H1 (cell line): ENCODE data around the gene PNMA1. TPM values are rescaled to one million over a fixed set of nuclear protein-coding genes. Genes with fewer than 3 reads are reported as not detected.

Experiments
- BCL11A ChIP-seq, 2 experiments: IDR thresholded peaks; one replicate each; pipeline ENCODE4 v1.6.1; 2011; ENCODE audit warnings: low read depth in 2 of 2, low read length in 2 of 2, mild to moderate bottlenecking in 2 of 2
- CEBPB ChIP-seq: IDR thresholded peaks from 2 replicates; pipeline ENCODE4 v1.6.1; 2012; ENCODE audit warnings: low read depth, low read length
- HDAC2 ChIP-seq, 2 experiments: fragments of 300-600 bp in 1 of 2; sonication (generic) in 1 of 2; IDR thresholded peaks; 2 replicates each; pipeline ENCODE4 v1.6.1; 2011 to 2012; ENCODE audit warnings: low read depth in 2 of 2, low read length in 2 of 2, mild to moderate bottlenecking in 2 of 2, moderate library complexity in 2 of 2, borderline replicate concordance in 1 of 2, inconsistent platforms in 1 of 2
- JUND ChIP-seq: IDR thresholded peaks from 2 replicates; pipeline ENCODE4 v1.6.1; 2011; ENCODE audit warnings: mild to moderate bottlenecking, improper control_type of control experiment, low read length
- KDM1A ChIP-seq: fragments of 200-600, 300-600 bp; sonication (generic); IDR thresholded peaks from 2 replicates; pipeline ENCODE4 v1.7.1; 2016; ENCODE audit warnings: mild to moderate bottlenecking, low read length, borderline replicate concordance
- NANOG ChIP-seq: IDR thresholded peaks from 2 replicates; pipeline ENCODE4 v1.6.1; 2011; ENCODE audit warnings: low read length, low read depth, mild to moderate bottlenecking, inconsistent platforms; ENCODE audit not compliant: insufficient read depth, poor library complexity, severe bottlenecking
- POLR2AphosphoS5 ChIP-seq: IDR thresholded peaks from 2 replicates; pipeline ENCODE4 v1.6.1; 2011; ENCODE audit warnings: low read depth, low read length
- RFX5 ChIP-seq: IDR thresholded peaks from 2 replicates; pipeline ENCODE4 v1.6.1; 2011; ENCODE audit warnings: low read depth, low read length, improper control_type of control experiment, borderline replicate concordance
- SIRT6 ChIP-seq: IDR thresholded peaks from one replicate; pipeline ENCODE4 v1.7.1; 2012; ENCODE audit warnings: low read length, inconsistent platforms
- TBP ChIP-seq: IDR thresholded peaks from 2 replicates; pipeline ENCODE4 v1.6.1; 2011; ENCODE audit warnings: low read depth, low read length, improper control_type of control experiment
- TCF12 ChIP-seq: IDR thresholded peaks from 2 replicates; pipeline ENCODE4 v1.6.1; 2011; ENCODE audit warnings: low read depth, mild to moderate bottlenecking, low read length
- polyA plus RNA-seq, 7 experiments: library from polyadenylated mRNA; depleted of rRNA in 3 of 7; stranded (reverse) in 5 of 7; unstranded in 2 of 7; fragments of >200 nt in 5 of 7; fragments of 200-250 nt in 2 of 7; gene quantifications; 1 replicate in 5 of 7; 2 replicates in 1 of 7; 4 replicates in 1 of 7; pipeline versions ENCODE4 v1.2.1 to v1.2.3, GENCODE V29; 2011 to 2013; ENCODE audit warnings: missing spikeins in 2 of 7, mixed read lengths in 2 of 7
- total RNA-seq: library from RNA; stranded (reverse); fragmentation: NEBNext Ultra II Directional; extraction: Animal tissue kit (Norgen Biotek cat#: 25700); gene quantifications from 2 replicates; pipeline ENCODE4 v1.2.1, GENCODE V29; 2021
- TF ChIP-seq, protein P1 (sequence below): fragments of 300-600 bp; sonication (generic); IDR thresholded peaks from 2 replicates; pipeline ENCODE4 v1.7.1; 2012; ENCODE audit warnings: low read length, moderate library complexity, mild to moderate bottlenecking, inconsistent platforms; ENCODE audit not compliant: insufficient replicate concordance

Gene PNMA1
- total and polyA plus RNA-seq, 2 of the 8 experiments (the other 6 are each of a cell fraction or from before 2014, with no cell fraction given), result 15.8 to 52.7 TPM

- TF ChIP-seq, protein P1, sequence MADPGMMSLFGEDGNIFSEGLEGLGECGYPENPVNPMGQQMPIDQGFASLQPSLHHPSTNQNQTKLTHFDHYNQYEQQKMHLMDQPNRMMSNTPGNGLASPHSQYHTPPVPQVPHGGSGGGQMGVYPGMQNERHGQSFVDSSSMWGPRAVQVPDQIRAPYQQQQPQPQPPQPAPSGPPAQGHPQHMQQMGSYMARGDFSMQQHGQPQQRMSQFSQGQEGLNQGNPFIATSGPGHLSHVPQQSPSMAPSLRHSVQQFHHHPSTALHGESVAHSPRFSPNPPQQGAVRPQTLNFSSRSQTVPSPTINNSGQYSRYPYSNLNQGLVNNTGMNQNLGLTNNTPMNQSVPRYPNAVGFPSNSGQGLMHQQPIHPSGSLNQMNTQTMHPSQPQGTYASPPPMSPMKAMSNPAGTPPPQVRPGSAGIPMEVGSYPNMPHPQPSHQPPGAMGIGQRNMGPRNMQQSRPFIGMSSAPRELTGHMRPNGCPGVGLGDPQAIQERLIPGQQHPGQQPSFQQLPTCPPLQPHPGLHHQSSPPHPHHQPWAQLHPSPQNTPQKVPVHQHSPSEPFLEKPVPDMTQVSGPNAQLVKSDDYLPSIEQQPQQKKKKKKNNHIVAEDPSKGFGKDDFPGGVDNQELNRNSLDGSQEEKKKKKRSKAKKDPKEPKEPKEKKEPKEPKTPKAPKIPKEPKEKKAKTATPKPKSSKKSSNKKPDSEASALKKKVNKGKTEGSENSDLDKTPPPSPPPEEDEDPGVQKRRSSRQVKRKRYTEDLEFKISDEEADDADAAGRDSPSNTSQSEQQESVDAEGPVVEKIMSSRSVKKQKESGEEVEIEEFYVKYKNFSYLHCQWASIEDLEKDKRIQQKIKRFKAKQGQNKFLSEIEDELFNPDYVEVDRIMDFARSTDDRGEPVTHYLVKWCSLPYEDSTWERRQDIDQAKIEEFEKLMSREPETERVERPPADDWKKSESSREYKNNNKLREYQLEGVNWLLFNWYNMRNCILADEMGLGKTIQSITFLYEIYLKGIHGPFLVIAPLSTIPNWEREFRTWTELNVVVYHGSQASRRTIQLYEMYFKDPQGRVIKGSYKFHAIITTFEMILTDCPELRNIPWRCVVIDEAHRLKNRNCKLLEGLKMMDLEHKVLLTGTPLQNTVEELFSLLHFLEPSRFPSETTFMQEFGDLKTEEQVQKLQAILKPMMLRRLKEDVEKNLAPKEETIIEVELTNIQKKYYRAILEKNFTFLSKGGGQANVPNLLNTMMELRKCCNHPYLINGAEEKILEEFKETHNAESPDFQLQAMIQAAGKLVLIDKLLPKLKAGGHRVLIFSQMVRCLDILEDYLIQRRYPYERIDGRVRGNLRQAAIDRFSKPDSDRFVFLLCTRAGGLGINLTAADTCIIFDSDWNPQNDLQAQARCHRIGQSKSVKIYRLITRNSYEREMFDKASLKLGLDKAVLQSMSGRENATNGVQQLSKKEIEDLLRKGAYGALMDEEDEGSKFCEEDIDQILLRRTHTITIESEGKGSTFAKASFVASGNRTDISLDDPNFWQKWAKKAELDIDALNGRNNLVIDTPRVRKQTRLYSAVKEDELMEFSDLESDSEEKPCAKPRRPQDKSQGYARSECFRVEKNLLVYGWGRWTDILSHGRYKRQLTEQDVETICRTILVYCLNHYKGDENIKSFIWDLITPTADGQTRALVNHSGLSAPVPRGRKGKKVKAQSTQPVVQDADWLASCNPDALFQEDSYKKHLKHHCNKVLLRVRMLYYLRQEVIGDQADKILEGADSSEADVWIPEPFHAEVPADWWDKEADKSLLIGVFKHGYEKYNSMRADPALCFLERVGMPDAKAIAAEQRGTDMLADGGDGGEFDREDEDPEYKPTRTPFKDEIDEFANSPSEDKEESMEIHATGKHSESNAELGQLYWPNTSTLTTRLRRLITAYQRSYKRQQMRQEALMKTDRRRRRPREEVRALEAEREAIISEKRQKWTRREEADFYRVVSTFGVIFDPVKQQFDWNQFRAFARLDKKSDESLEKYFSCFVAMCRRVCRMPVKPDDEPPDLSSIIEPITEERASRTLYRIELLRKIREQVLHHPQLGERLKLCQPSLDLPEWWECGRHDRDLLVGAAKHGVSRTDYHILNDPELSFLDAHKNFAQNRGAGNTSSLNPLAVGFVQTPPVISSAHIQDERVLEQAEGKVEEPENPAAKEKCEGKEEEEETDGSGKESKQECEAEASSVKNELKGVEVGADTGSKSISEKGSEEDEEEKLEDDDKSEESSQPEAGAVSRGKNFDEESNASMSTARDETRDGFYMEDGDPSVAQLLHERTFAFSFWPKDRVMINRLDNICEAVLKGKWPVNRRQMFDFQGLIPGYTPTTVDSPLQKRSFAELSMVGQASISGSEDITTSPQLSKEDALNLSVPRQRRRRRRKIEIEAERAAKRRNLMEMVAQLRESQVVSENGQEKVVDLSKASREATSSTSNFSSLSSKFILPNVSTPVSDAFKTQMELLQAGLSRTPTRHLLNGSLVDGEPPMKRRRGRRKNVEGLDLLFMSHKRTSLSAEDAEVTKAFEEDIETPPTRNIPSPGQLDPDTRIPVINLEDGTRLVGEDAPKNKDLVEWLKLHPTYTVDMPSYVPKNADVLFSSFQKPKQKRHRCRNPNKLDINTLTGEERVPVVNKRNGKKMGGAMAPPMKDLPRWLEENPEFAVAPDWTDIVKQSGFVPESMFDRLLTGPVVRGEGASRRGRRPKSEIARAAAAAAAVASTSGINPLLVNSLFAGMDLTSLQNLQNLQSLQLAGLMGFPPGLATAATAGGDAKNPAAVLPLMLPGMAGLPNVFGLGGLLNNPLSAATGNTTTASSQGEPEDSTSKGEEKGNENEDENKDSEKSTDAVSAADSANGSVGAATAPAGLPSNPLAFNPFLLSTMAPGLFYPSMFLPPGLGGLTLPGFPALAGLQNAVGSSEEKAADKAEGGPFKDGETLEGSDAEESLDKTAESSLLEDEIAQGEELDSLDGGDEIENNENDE, result no peak
- TF ChIP-seq JUND, result no peak
- TF ChIP-seq TCF12, result no peak
- no peak for TF ChIP-seq RFX5
- TF ChIP-seq POLR2AphosphoS5, result no peak
- TF ChIP-seq HDAC2 (IDR thresholded peaks at IDR 0.05; ENCODE audit: borderline replicate concordance in 1 of 2, low read depth in 2 of 2, low read length in 2 of 2), result no peak
- no peak for TF ChIP-seq NANOG
- TF ChIP-seq CEBPB, result no peak
- TF ChIP-seq KDM1A, result no peak
- TF ChIP-seq BCL11A (IDR thresholded peaks at IDR 0.05; ENCODE audit: low read depth in 2 of 2, low read length in 2 of 2), result no peak
- no peak for TF ChIP-seq SIRT6
- TF ChIP-seq TBP, result no peak
Observed at GRCh38 chr14:73757381-73757780, 43.2 kb upstream of the PNMA1 start (continued).
